Measurements from ENCODE around the gene TXNDC11. TPM values are rescaled to one million over a fixed set of nuclear protein-coding genes. Genes with fewer than 3 reads are reported as not detected.

The TXNDC11 gene
- total RNA-seq, 6 experiments from 2014 or later, result 43.2 to 63.3 (median 54.0) TPM

- Histone ChIP-seq H3K27ac (no peak overlapping the region), H3K9me3 (no peaks in the 10 kb centered on the region), H3K4me3 (no peak overlapping the region), H3K4me1 (peaks cover 0 to 17% (median 9%) of the 10 kb centered on the region in 4 donors), H3K36me3 (no peaks in the 10 kb centered on the region), H3K27me3 (no peaks in the 10 kb centered on the region)
- ATAC-seq, result no peak
- intact Hi-C loops (cut with DNase I), result no loop called here
- DNase-seq, result no peak
- 43% methylated on average over 4 of the region's 4 CpGs for WGBS (ENCODE audit: insufficient coverage, low coverage, low lambda C conversion rate, missing lambda C conversion rate)
- TF ChIP-seq CTCF (IDR thresholded peaks at IDR 0.05) (no peak), POLR2A (IDR thresholded peaks at IDR 0.05) (no peak)
These were observed 103.6 kb downstream of the TXNDC11 start for GRCh38 chr16:11639008-11639562.

GRCh38 chr16:11638140-11638539 is 104.5 kb downstream of the TXNDC11 start:
- no peaks in the 10 kb centered on the region for H3K36me3 ChIP-seq
- WGBS (ENCODE audit: insufficient coverage, low coverage, low lambda C conversion rate, missing lambda C conversion rate), result 92% methylated on average over 2 of the region's 4 CpGs
- ATAC-seq, result no peak
- no peak for DNase-seq
- TF ChIP-seq POLR2A (IDR thresholded peaks at IDR 0.05) (no peak), CTCF (IDR thresholded peaks at IDR 0.05) (no peak)
- no peak overlapping the region for H3K4me3 ChIP-seq
- no peaks in the 10 kb centered on the region for H3K27me3 ChIP-seq
- no peak overlapping the region for H3K27ac ChIP-seq
- intact Hi-C loops (cut with DNase I), result no loop called here
- H3K9me3 ChIP-seq, result no peaks in the 10 kb centered on the region
- peaks cover 0 to 17% (median 9%) of the 10 kb centered on the region in 4 donors for H3K4me1 ChIP-seq

GRCh38 chr16:11637320-11637719 is 105.3 kb downstream of the TXNDC11 start:
- 53% methylated on average over 3 of the region's 5 CpGs for WGBS (ENCODE audit: insufficient coverage, low coverage, low lambda C conversion rate, missing lambda C conversion rate)
- no peak for ATAC-seq
- H3K36me3 ChIP-seq, result no peaks in the 10 kb centered on the region
- no peak for DNase-seq
- intact Hi-C loops (cut with DNase I), result no loop called here
- no peak overlapping the region for H3K4me3 ChIP-seq
- H3K27ac ChIP-seq, result no peak overlapping the region
- no peaks in the 10 kb centered on the region for H3K27me3 ChIP-seq
- peaks cover 0 to 17% (median 9%) of the 10 kb centered on the region in 4 donors for H3K4me1 ChIP-seq
- H3K9me3 ChIP-seq, result no peaks in the 10 kb centered on the region
- no peak for TF ChIP-seq CTCF (IDR thresholded peaks at IDR 0.05)
- TF ChIP-seq POLR2A (IDR thresholded peaks at IDR 0.05), result no peak

- no peak for ATAC-seq
- TF ChIP-seq POLR2A (IDR thresholded peaks at IDR 0.05) (no peak), CTCF (IDR thresholded peaks at IDR 0.05) (no peak)
- Histone ChIP-seq H3K4me3 (no peak overlapping the region), H3K27ac (no peak overlapping the region), H3K27me3 (no peaks in the 10 kb centered on the region), H3K4me1 (peaks cover 0 to 17% (median 7%) of the 10 kb centered on the region in 4 donors), H3K9me3 (no peaks in the 10 kb centered on the region), H3K36me3 (no peaks in the 10 kb centered on the region)
- intact Hi-C loops (cut with DNase I), result no loop called here
- 60% methylated on average over 12 of the region's 14 CpGs for WGBS (ENCODE audit: insufficient coverage, low coverage, low lambda C conversion rate, missing lambda C conversion rate)
- no peak for DNase-seq
These were observed 106.4 kb downstream of the TXNDC11 start for GRCh38 chr16:11636172-11636721.
